Neural cell (in vitro differentiated cells): Measurements from ENCODE around the gene NRBF2.

Experiments
- EP300 ChIP-seq: fragments of 450-650 bp; conservative IDR thresholded peaks from 2 replicates; pipeline ENCODE4 v1.6.1; 2014; ENCODE audit warnings: antibody characterized with exemption, mild to moderate bottlenecking, moderate library complexity; ENCODE audit not compliant: poor library complexity, severe bottlenecking
- MXI1 ChIP-seq: fragments of 450-650 bp; conservative IDR thresholded peaks from 2 replicates; pipeline ENCODE4 v1.6.1; 2014; ENCODE audit warnings: antibody characterized with exemption, mild to moderate bottlenecking; ENCODE audit not compliant: poor library complexity, severe bottlenecking
- POLR2AphosphoS5 ChIP-seq: IDR thresholded peaks from 2 replicates; pipeline ENCODE4 v1.6.1; 2012
- SMC3 ChIP-seq: fragments of 450-650 bp; conservative IDR thresholded peaks from 2 replicates; pipeline ENCODE4 v1.6.1; 2014; ENCODE audit warnings: antibody characterized with exemption, mild to moderate bottlenecking, moderate library complexity; ENCODE audit not compliant: poor library complexity
- TAF1 ChIP-seq: IDR thresholded peaks from 2 replicates; pipeline ENCODE4 v1.6.1; 2012; ENCODE audit warnings: low read depth
- TF ChIP-seq, protein P1 (sequence below): fragments of 450-650 bp; IDR thresholded peaks from 2 replicates; pipeline ENCODE4 v1.5.1; 2014; ENCODE audit warnings: antibody characterized with exemption, mild to moderate bottlenecking, moderate library complexity; ENCODE audit not compliant: poor library complexity, severe bottlenecking

DNA sequence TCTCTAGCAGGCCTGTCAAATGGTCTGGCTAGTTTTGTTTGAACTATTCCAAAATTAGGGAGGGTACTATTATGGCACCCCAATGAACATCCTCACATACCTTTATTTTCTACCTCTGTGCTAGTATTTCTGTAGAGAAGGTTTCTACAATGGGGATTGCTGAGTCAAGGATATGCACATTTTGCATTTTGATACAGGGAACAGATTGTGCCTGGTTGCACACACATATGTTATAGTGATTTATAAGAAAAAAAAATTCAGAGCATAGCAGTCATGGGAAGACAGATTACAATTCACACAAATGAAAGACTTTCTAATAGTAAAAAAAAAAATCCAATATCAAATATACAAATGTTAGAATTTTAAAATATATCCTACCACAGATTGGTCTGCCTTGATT, 14.1 kb upstream of the NRBF2 start:
- TF ChIP-seq, protein P1, sequence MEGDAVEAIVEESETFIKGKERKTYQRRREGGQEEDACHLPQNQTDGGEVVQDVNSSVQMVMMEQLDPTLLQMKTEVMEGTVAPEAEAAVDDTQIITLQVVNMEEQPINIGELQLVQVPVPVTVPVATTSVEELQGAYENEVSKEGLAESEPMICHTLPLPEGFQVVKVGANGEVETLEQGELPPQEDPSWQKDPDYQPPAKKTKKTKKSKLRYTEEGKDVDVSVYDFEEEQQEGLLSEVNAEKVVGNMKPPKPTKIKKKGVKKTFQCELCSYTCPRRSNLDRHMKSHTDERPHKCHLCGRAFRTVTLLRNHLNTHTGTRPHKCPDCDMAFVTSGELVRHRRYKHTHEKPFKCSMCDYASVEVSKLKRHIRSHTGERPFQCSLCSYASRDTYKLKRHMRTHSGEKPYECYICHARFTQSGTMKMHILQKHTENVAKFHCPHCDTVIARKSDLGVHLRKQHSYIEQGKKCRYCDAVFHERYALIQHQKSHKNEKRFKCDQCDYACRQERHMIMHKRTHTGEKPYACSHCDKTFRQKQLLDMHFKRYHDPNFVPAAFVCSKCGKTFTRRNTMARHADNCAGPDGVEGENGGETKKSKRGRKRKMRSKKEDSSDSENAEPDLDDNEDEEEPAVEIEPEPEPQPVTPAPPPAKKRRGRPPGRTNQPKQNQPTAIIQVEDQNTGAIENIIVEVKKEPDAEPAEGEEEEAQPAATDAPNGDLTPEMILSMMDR = no peak
- TF ChIP-seq POLR2AphosphoS5 = no peak
- TF ChIP-seq EP300 = no peak
- no peak for TF ChIP-seq TAF1
- no peak for TF ChIP-seq MXI1
- TF ChIP-seq SMC3 = no peak
